GM19467 (cell line): ENCODE results near the gene CRY1.
A peak's percentile ranks its signal among the peaks of the same experiment; 100 is the strongest.
"Not testable (repeated sequence)": the region's sequence is repeated elsewhere in the genome, so short reads cannot be mapped to it uniquely, and the experiment has no call there.

Experiments used
- ATAC-seq: cut with Tn5 transposase; IDR thresholded peaks from one replicate; pipeline ENCODE4 v1.9.1; 2021; ENCODE audit warnings: mild to moderate bottlenecking, moderate library complexity; ENCODE audit not compliant: unreplicated experiment

Gene CRY1

GRCh38 chr12:107108995-107109508 lies 15.7 kb upstream of the CRY1 start:
- ATAC-seq = no peak

GRCh38 chr12:107108366-107108765 lies 15.0 kb upstream of the CRY1 start:
- not testable (repeated sequence) for ATAC-seq

GRCh38 chr12:107107381-107107780 lies 14.0 kb upstream of the CRY1 start:
- ATAC-seq = no peak

GRCh38 chr12:107106241-107107025 lies 13.1 kb upstream of the CRY1 start:
- ATAC-seq = no peak

GRCh38 chr12:107105410-107105703 lies 12.0 kb upstream of the CRY1 start:
- ATAC-seq = no peak

- no peak for ATAC-seq
Observed at GRCh38 chr12:107103516-107103915, 10.2 kb upstream of the CRY1 start.

GRCh38 chr12:107103097-107103496 lies 9.7 kb upstream of the CRY1 start:
- no peak for ATAC-seq

GRCh38 chr12:107102294-107102693 lies 8.9 kb upstream of the CRY1 start:
- no peak for ATAC-seq

GRCh38 chr12:107101651-107102050 lies 8.3 kb upstream of the CRY1 start:
- no peak for ATAC-seq

- no peak for ATAC-seq
Observed at GRCh38 chr12:107099917-107100316, 6.6 kb upstream of the CRY1 start.

- no peak for ATAC-seq
Observed at GRCh38 chr12:107096571-107096970, 3.2 kb upstream of the CRY1 start.

GRCh38 chr12:107094183-107094448 lies 767 bp upstream of the CRY1 start:
- ATAC-seq = no peak

GRCh38 chr12:107092669-107093416 lies 506 bp downstream of the CRY1 start:
- peak; percentile 24 for ATAC-seq

GRCh38 chr12:107091989-107092641 lies 1.2 kb downstream of the CRY1 start:
- ATAC-seq = no peak

GRCh38 chr12:107091381-107091780 lies 2.0 kb downstream of the CRY1 start:
- ATAC-seq = no peak

GRCh38 chr12:107090711-107091110 lies 2.6 kb downstream of the CRY1 start:
- ATAC-seq = no peak

- no peak for ATAC-seq
Observed at GRCh38 chr12:107088912-107089311, 4.4 kb downstream of the CRY1 start.

- ATAC-seq = no peak
Observed at GRCh38 chr12:107086314-107086713, 7.0 kb downstream of the CRY1 start.

- ATAC-seq = no peak
Observed at GRCh38 chr12:107081778-107082177, 11.6 kb downstream of the CRY1 start.

- ATAC-seq = no peak
Observed at GRCh38 chr12:107080299-107080698, 13.1 kb downstream of the CRY1 start.

- ATAC-seq = no peak
Observed at GRCh38 chr12:107079172-107080011, 14.0 kb downstream of the CRY1 start.
